ENCODE results near the gene MYO1D.

Gene MYO1D

GRCh38 chr17:32813021-32813420 lies 63.9 kb downstream of the MYO1D start:
- no peak for DNase-seq

- no peak for DNase-seq
Measured at GRCh38 chr17:32810690-32811089, 66.2 kb downstream of the MYO1D start.

GRCh38 chr17:32807577-32807976 lies 69.3 kb downstream of the MYO1D start:
- no peak for DNase-seq

GRCh38 chr17:32806646-32807045 lies 70.3 kb downstream of the MYO1D start:
- no peak for DNase-seq

- no peak for DNase-seq
Measured at GRCh38 chr17:32805029-32805976, 71.6 kb downstream of the MYO1D start.

GRCh38 chr17:32803544-32803943 lies 73.4 kb downstream of the MYO1D start:
- DNase-seq: no peak

GRCh38 chr17:32802306-32802705 lies 74.6 kb downstream of the MYO1D start:
- no peak for DNase-seq

GRCh38 chr17:32801641-32802040 lies 75.3 kb downstream of the MYO1D start:
- DNase-seq: no peak

- no peak for DNase-seq
Measured at GRCh38 chr17:32801193-32801592, 75.7 kb downstream of the MYO1D start.

- no peak for DNase-seq
Measured at GRCh38 chr17:32798938-32799337, 78.0 kb downstream of the MYO1D start.

- no peak for DNase-seq
Measured at GRCh38 chr17:32795339-32795979, 81.5 kb downstream of the MYO1D start.

GRCh38 chr17:32794533-32795246 lies 82.2 kb downstream of the MYO1D start:
- DNase-seq: no peak

- no peak for DNase-seq
Measured at GRCh38 chr17:32793841-32794240, 83.1 kb downstream of the MYO1D start.

- no peak for DNase-seq
Measured at GRCh38 chr17:32792207-32792606, 84.7 kb downstream of the MYO1D start.

- DNase-seq: no peak
Measured at GRCh38 chr17:32786169-32786568, 90.8 kb downstream of the MYO1D start.

GRCh38 chr17:32784113-32784512 lies 92.8 kb downstream of the MYO1D start:
- no peak for DNase-seq

GRCh38 chr17:32783602-32784001 lies 93.3 kb downstream of the MYO1D start:
- no peak for DNase-seq

- no peak for DNase-seq
Measured at GRCh38 chr17:32780721-32781120, 96.2 kb downstream of the MYO1D start.

GRCh38 chr17:32777922-32778321 lies 99.0 kb downstream of the MYO1D start:
- DNase-seq: no peak

- no peak for DNase-seq
Measured at GRCh38 chr17:32777436-32777835, 99.5 kb downstream of the MYO1D start.

- DNase-seq: no peak
Measured at GRCh38 chr17:32774695-32775084, 102.2 kb downstream of the MYO1D start.

GRCh38 chr17:32773856-32774694 lies 102.8 kb downstream of the MYO1D start:
- no peak for DNase-seq
